Activated CD8-positive, alpha-beta memory T cell treated with anti-CD3 and anti-CD28 coated beads, Interleukin-2, amount 50 U/mL, for 24 hours (primary cell): Measurements from ENCODE around the gene PPP4R3B.
"Not testable (repeated sequence)": the region's sequence is repeated elsewhere in the genome, so short reads cannot be mapped to it uniquely, and the experiment has no call there.

Experiments used
- DNase-seq: peaks from one replicate; pipeline ENCODE4 v3.0.0-alpha.2; 2020; ENCODE audit errors: extremely low read depth

The PPP4R3B gene

GRCh38 chr2:55595536-55595935 is 21.9 kb downstream of the PPP4R3B start:
- no peak for DNase-seq

GRCh38 chr2:55592130-55592529 is 25.3 kb downstream of the PPP4R3B start:
- no peak for DNase-seq

GRCh38 chr2:55590810-55591440 is 26.5 kb downstream of the PPP4R3B start:
- DNase-seq: no peak

GRCh38 chr2:55585451-55586080 is 31.9 kb downstream of the PPP4R3B start:
- no peak for DNase-seq

GRCh38 chr2:55581874-55582547 is 35.4 kb downstream of the PPP4R3B start:
- no peak for DNase-seq

GRCh38 chr2:55581435-55581834 is 36.0 kb downstream of the PPP4R3B start:
- DNase-seq: no peak

- DNase-seq: not testable (repeated sequence)
Observed at GRCh38 chr2:55569002-55569401, 48.4 kb downstream of the PPP4R3B start.

- no peak for DNase-seq
Observed at GRCh38 chr2:55567298-55567697, 50.1 kb downstream of the PPP4R3B start.

- DNase-seq: no peak
Observed at GRCh38 chr2:55565613-55566012, 51.8 kb downstream of the PPP4R3B start.

- DNase-seq: no peak
Observed at GRCh38 chr2:55560855-55561254, 56.6 kb downstream of the PPP4R3B start.

- no peak for DNase-seq
Observed at GRCh38 chr2:55556809-55557208, 60.6 kb downstream of the PPP4R3B start.

- DNase-seq: no peak
Observed at GRCh38 chr2:55555977-55556376, 61.4 kb downstream of the PPP4R3B start.

GRCh38 chr2:55553321-55553720 is 64.1 kb downstream of the PPP4R3B start:
- DNase-seq: no peak

GRCh38 chr2:55550368-55551102 is 66.9 kb downstream of the PPP4R3B start:
- DNase-seq: no peak

- not testable (repeated sequence) for DNase-seq
Observed at GRCh38 chr2:55547679-55548078, 69.7 kb downstream of the PPP4R3B start.

- DNase-seq: no peak
Observed at GRCh38 chr2:55547001-55547400, 70.4 kb downstream of the PPP4R3B start.

- DNase-seq: no peak
Observed at GRCh38 chr2:55530539-55531081, 86.8 kb downstream of the PPP4R3B start.

GRCh38 chr2:55526174-55526573 is 91.2 kb downstream of the PPP4R3B start:
- no peak for DNase-seq

GRCh38 chr2:55524884-55525437 is 92.5 kb downstream of the PPP4R3B start:
- no peak for DNase-seq

- peak; percentile 14 for DNase-seq
Observed at GRCh38 chr2:55519938-55520885, 97.2 kb downstream of the PPP4R3B start.

GRCh38 chr2:55518841-55519165 is 98.6 kb downstream of the PPP4R3B start:
- no peak for DNase-seq
